Measurements from ENCODE around the gene MTOR.
"Not testable (repeated sequence)": the region's sequence is repeated elsewhere in the genome, so short reads cannot be mapped to it uniquely, and the experiment has no call there.

Gene MTOR

GRCh38 chr1:11170102-11170501 lies 92.2 kb downstream of the MTOR start:
- no peak for DNase-seq (ENCODE audit: low read depth)
- H3K4me3 ChIP-seq (ENCODE audit: low read length) = no peak overlapping the region
- no peak for TF ChIP-seq CTCF (IDR thresholded peaks at IDR 0.05; ENCODE audit: insufficient read depth, low read depth, low read length, missing control alignments)

GRCh38 chr1:11169202-11169601 lies 93.1 kb downstream of the MTOR start:
- no peak for TF ChIP-seq CTCF (IDR thresholded peaks at IDR 0.05; ENCODE audit: insufficient read depth, low read depth, low read length, missing control alignments)
- no peak for DNase-seq (ENCODE audit: low read depth)
- no peak overlapping the region for H3K4me3 ChIP-seq (ENCODE audit: low read length)

GRCh38 chr1:11168731-11169130 lies 93.6 kb downstream of the MTOR start:
- no peak overlapping the region for H3K4me3 ChIP-seq (ENCODE audit: low read length)
- no peak for TF ChIP-seq CTCF (IDR thresholded peaks at IDR 0.05; ENCODE audit: insufficient read depth, low read depth, low read length, missing control alignments)
- no peak for DNase-seq (ENCODE audit: low read depth)

GRCh38 chr1:11166744-11167143 lies 95.6 kb downstream of the MTOR start:
- not testable (repeated sequence) for H3K4me3 ChIP-seq (ENCODE audit: low read length)

GRCh38 chr1:11162752-11163151 lies 99.6 kb downstream of the MTOR start:
- not testable (repeated sequence) for DNase-seq (ENCODE audit: low read depth); H3K4me3 ChIP-seq (ENCODE audit: low read length)

More at GRCh38 chr1:11166744-11167143, 95.6 kb downstream of the MTOR start:
- not testable (repeated sequence) for DNase-seq (ENCODE audit: low read depth)

GRCh38 chr1:11158720-11159321 lies 103.5 kb downstream of the MTOR start:
- peak; percentile 90 for DNase-seq (ENCODE audit: low read depth)
- no peak overlapping the region for H3K4me3 ChIP-seq (ENCODE audit: low read length)
- TF ChIP-seq CTCF (IDR thresholded peaks at IDR 0.05; ENCODE audit: insufficient read depth, low read depth, low read length, missing control alignments) = no peak

GRCh38 chr1:11158291-11158690 lies 104.1 kb downstream of the MTOR start:
- no peak overlapping the region for H3K4me3 ChIP-seq (ENCODE audit: low read length)
- TF ChIP-seq CTCF (IDR thresholded peaks at IDR 0.05; ENCODE audit: insufficient read depth, low read depth, low read length, missing control alignments) = no peak
- no peak for DNase-seq (ENCODE audit: low read depth)

- DNase-seq (ENCODE audit: low read depth) = no peak
- no peak overlapping the region for H3K4me3 ChIP-seq (ENCODE audit: low read length)
- no peak for TF ChIP-seq CTCF (IDR thresholded peaks at IDR 0.05; ENCODE audit: insufficient read depth, low read depth, low read length, missing control alignments)
These were observed 104.5 kb downstream of the MTOR start for GRCh38 chr1:11157867-11158266.

Measured in epithelial cell of esophagus (primary cell).